ENCODE results near the gene CCT7. TPM values are rescaled to one million over a fixed set of nuclear protein-coding genes. Genes with fewer than 3 reads are reported as not detected.

The CCT7 gene
- polyA plus RNA-seq, 1 donor from 2014 or later, result 310 TPM

GRCh38 chr2:73243884-73244570 lies 9.9 kb downstream of the CCT7 start:
- Histone ChIP-seq H3K9me2 (ENCODE audit: insufficient read depth, low read length) (no peaks in the 10 kb centered on the region), H3K4me3 (ENCODE audit: low read length) (no peak overlapping the region), H3K27ac (ENCODE audit: low read length) (no peak overlapping the region), H4K20me1 (ENCODE audit: insufficient read depth) (no peaks in the 10 kb centered on the region), H3K9me3 (ENCODE audit: low read length) (no peaks in the 10 kb centered on the region), H3K9ac (ENCODE audit: low read length) (no peak overlapping the region), H3K4me2 (ENCODE audit: low read length) (no peak overlapping the region), H3K79me2 (replicated peaks; ENCODE audit: insufficient read depth, low read length) (peaks cover 21% of the 10 kb centered on the region), H2AFZ (ENCODE audit: low read depth, low read length) (no peak overlapping the region), H3F3A (ENCODE audit: insufficient read depth, low read length, poor library complexity, severe bottlenecking) (no peaks in the 10 kb centered on the region), H3K36me3 (ENCODE audit: insufficient read depth, low read length) (no peaks in the 10 kb centered on the region), H3K27me3 (ENCODE audit: insufficient read depth, low read depth, low read length) (no peaks in the 10 kb centered on the region)
- no peak for TF ChIP-seq SMC3 (conservative IDR thresholded peaks at IDR 0.05; ENCODE audit: poor library complexity)
- no peak for TF ChIP-seq TAF1 (IDR thresholded peaks at IDR 0.05; ENCODE audit: low read depth)
- no peak for TF ChIP-seq MXI1 (conservative IDR thresholded peaks at IDR 0.05; ENCODE audit: poor library complexity, severe bottlenecking)
- no peak for TF ChIP-seq CTCF (IDR thresholded peaks at IDR 0.05; ENCODE audit: poor library complexity, severe bottlenecking)

GRCh38 chr2:73244580-73244979 lies 10.5 kb downstream of the CCT7 start:
- Histone ChIP-seq H3F3A (ENCODE audit: insufficient read depth, low read length, poor library complexity, severe bottlenecking) (no peaks in the 10 kb centered on the region), H3K27ac (ENCODE audit: low read length) (no peak overlapping the region), H4K20me1 (ENCODE audit: insufficient read depth) (no peaks in the 10 kb centered on the region), H3K4me3 (ENCODE audit: low read length) (no peak overlapping the region), H3K36me3 (ENCODE audit: insufficient read depth, low read length) (no peaks in the 10 kb centered on the region), H3K9ac (ENCODE audit: low read length) (no peak overlapping the region), H3K4me2 (ENCODE audit: low read length) (no peak overlapping the region), H3K9me2 (ENCODE audit: insufficient read depth, low read length) (no peaks in the 10 kb centered on the region), H3K27me3 (ENCODE audit: insufficient read depth, low read depth, low read length) (no peaks in the 10 kb centered on the region), H3K79me2 (replicated peaks; ENCODE audit: insufficient read depth, low read length) (peaks cover 17% of the 10 kb centered on the region), H3K9me3 (ENCODE audit: low read length) (no peaks in the 10 kb centered on the region), H2AFZ (ENCODE audit: low read depth, low read length) (no peak overlapping the region)
- no peak for TF ChIP-seq MXI1 (conservative IDR thresholded peaks at IDR 0.05; ENCODE audit: poor library complexity, severe bottlenecking)
- no peak for TF ChIP-seq EZH2 (IDR thresholded peaks at IDR 0.05; ENCODE audit: borderline replicate concordance, insufficient read depth, low read length, poor library complexity, severe bottlenecking)
- no peak for TF ChIP-seq REST (IDR thresholded peaks at IDR 0.05; ENCODE audit: borderline replicate concordance)
- no peak for TF ChIP-seq POLR2AphosphoS5 (IDR thresholded peaks at IDR 0.05)
- no peak for TF ChIP-seq TAF1 (IDR thresholded peaks at IDR 0.05; ENCODE audit: low read depth)
- no peak for TF ChIP-seq EP300 (conservative IDR thresholded peaks at IDR 0.05; ENCODE audit: poor library complexity, severe bottlenecking)
- no peak for TF ChIP-seq CTCF (IDR thresholded peaks at IDR 0.05; ENCODE audit: poor library complexity, severe bottlenecking)
- TF ChIP-seq SMC3 (conservative IDR thresholded peaks at IDR 0.05; ENCODE audit: poor library complexity), result no peak
- TF ChIP-seq RAD21 (conservative IDR thresholded peaks at IDR 0.05), result no peak

Data from neural cell (in vitro differentiated cells).